AG04449 (cell line): Measurements from ENCODE around the gene RTP5.

Experiments used
- CTCF ChIA-PET: fragments of 350-600 bp; formaldehyde crosslinking; extraction: SDS; loops from one replicate; lab custom pipeline; 2021; ENCODE audit warnings: antibody characterized with exemption; lab: Yijun Ruan, JAX
- POLR2A ChIA-PET: fragments of 400-600, 350-600 bp; formaldehyde crosslinking; extraction: SDS; loops from one replicate; lab custom pipeline; 2020; ENCODE audit warnings: antibody characterized with exemption, inconsistent platforms; lab: Yijun Ruan, JAX
- DNase-seq: peaks from one replicate; pipeline ENCODE4 v3.0.0-alpha.2; 2010; ENCODE audit warnings: low read depth, low spot score
- H3K4me3 ChIP-seq: 2 replicates; pipeline ENCODE4 v1.5.1; 2011; ENCODE audit warnings: low read depth, mild to moderate bottlenecking, control low read depth, low read length
- CTCF ChIP-seq: IDR thresholded peaks from one replicate; pipeline ENCODE4 v1.5.1; 2011; ENCODE audit warnings: mild to moderate bottlenecking, moderate library complexity, low read length, control low read depth, inconsistent platforms; ENCODE audit not compliant: insufficient read depth; ENCODE audit errors: missing control alignments

RTP5 gene

DNA sequence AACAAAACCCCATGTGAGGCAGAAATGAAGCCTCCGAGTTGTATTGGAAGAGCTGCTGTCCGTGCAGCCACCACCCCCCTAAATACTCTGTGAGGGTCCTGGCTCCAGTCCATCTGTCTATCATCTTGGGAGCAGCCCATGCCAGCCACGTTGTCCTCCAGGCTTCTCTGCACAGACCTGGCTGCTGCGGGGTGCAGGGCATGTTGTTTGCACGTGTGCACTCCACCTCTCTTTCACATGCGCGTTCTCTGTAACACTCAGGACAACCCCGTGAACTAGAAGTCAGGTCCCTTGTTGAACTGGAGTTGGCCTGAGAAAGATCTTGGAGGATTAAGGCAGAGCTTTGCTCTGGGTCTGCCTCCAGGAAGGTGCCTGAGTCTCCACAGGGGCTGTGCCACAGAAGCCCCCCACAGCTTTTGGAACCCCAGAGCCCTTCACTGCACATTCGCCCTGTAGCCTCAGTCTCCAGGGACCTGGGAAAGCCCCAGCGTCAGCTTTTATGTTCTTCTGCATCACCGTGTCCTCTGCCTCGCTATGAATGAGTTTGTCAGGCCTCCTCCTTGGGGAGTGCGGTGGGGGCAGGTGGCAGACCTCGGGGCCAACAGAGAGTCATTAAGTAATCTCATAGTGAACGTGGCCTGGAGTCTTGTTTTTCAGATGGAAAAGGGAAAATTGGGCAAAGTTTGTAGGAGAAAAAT is 16.6 kb downstream of the RTP5 start:
- no peak for TF ChIP-seq CTCF
- POLR2A ChIA-PET: no interaction called here
- no peak overlapping the region for H3K4me3 ChIP-seq
- CTCF ChIA-PET: interaction anchor here (1.8 kb wide), 1 partner anchor 9 kb away, joined by 5 read pairs; no protein-coding TSS in a partner anchor
- DNase-seq: no peak

DNA sequence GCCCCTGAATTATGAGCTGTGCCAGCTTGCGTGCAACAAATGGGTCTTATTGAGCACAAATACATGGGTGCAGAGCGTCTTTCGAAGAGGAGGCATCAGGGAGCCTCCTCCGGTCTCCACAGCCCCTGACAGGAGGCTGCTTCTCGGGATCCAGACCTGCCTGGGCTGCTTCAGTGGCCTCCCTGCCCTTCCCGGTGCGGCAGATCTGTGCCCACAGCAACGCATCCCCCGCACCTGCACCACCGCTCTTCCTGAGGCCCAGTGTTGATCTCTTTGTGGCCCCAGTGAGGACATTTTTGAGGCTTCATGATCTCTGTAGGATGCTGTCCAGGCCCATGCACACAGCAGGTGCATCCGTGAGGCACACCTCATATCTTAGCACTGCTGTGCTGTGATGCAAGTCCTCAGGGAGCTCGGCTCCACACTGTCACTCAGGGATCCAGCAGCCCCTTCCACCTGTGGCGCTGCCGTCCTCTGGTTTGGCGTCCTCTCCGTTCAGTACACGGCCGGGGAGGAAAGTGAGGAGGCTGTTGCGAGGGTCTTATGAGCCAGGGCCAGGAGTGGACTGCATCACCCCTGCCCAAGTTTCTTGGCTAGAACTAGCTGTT is 17.4 kb downstream of the RTP5 start:
- DNase-seq: no peak
- ChIA-PET POLR2A (no interaction called here), CTCF (interaction anchor here (0.9 to 1.8 kb wide), 2 partner anchors 10 to 33 kb away, joined by 3 to 5 read pairs; no protein-coding TSS in a partner anchor)
- TF ChIP-seq CTCF: no peak
- H3K4me3 ChIP-seq: no peak overlapping the region

DNA sequence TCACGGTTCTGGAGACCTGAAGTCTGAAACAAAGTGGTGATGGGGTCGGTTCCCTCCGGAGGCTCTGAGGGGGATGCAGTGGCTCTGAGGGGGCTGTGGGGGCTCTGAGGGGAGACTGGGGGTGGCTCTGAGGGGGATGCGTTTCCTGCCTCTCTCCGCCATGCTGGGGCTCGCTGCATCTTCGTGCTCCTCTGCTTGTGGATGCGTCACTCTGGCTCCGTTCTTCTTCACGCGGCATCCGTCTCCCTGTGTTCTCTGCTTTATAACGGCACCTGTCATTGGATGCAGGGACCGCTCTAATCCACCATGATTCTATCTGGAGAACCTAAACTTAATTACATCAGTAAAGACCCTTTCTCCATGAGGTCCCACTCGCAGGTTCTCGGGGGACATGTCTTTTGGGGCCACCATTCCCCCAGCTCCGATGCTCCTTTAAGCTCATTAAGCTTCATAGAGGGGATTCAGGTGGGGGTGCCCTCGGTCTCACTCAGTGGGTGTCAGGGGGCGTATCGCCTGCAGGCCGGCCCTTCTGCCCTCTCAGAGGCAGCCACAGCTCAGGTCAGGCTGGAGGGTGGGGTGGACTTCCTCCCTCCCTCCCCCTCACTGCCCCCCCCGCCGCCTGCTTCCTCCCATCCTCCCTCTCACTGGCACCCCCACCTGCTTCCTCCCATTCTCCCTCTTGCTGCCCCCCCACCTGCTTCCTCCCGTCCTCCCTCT is 18.4 kb downstream of the RTP5 start:
- no peak for DNase-seq
- ChIA-PET CTCF (no interaction called here), POLR2A (no interaction called here)
- no peak overlapping the region for H3K4me3 ChIP-seq
- TF ChIP-seq CTCF: no peak

GRCh38 chr2:241888641-241889040 is 19.1 kb downstream of the RTP5 start:
- POLR2A ChIA-PET: no interaction called here
- no peak for DNase-seq
- TF ChIP-seq CTCF: no peak
- no peak overlapping the region for H3K4me3 ChIP-seq
- CTCF ChIA-PET: no interaction called here

- no peak overlapping the region for H3K4me3 ChIP-seq
- POLR2A ChIA-PET: no interaction called here
- CTCF ChIA-PET: no interaction called here
- no peak for DNase-seq
- no peak for TF ChIP-seq CTCF
These were observed 21.2 kb downstream of the RTP5 start for GRCh38 chr2:241890524-241891235.
